ENCODE results near the gene SLC28A3.

The SLC28A3 gene

DNA sequence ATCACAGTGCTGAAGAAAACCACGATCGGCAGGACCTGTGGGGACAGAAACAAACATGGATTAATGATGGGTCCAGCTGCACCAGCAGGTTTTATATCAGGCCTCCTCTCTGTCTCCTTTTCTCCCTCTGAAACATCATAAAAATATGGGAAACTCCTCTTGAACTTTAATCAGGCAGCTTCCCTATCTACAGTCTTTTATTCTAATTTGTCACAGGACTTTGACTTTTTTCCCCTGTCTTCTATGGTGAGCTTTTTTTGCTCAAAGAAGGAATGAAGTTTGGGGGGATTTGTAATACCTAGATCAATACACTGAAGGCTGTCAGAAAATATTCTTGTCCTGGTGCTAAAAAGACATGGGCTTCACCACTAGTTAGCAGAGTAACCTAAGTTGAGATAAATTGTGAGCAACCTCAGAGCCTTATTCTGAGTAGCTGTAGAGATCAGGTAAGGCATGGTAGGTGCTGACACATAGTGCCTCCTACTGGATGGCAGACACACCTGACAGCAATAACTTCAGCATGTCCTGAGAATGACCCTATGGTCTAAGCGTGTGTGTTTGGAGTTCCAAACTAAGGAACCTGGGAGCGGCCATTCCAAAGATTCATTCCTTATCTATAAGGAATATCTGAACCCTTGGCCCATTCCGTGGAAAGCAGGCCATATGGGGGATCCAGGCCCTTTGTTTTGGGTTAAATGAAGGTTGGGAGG, 46.2 kb downstream of the SLC28A3 start:
- no peak for DNase-seq

- no peak for DNase-seq
These were observed 47.4 kb downstream of the SLC28A3 start for GRCh38 chr9:84293001-84293798.

GRCh38 chr9:84285381-84285780, 55.2 kb downstream of the SLC28A3 start:
- no peak for DNase-seq

DNA sequence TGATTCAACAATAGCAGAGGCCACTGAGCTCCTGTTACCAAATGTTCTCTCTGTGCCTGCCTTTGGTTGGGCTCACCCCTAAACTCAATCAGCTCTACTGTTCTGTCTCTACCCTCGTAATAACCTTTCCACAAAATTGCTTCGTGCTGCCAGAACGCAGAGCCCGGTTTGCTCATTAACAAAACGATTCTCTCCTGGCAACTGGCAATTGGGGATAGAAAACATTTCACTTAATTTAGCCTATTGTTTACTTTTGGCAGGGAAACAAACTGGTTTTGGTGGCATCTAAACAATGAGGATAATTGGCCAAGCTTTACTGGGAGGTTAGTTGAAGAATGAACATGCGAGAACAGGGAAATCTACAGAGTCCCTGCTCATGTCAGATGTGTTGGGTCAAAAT, 56.6 kb downstream of the SLC28A3 start:
- DNase-seq: peak; percentile 30

DNA sequence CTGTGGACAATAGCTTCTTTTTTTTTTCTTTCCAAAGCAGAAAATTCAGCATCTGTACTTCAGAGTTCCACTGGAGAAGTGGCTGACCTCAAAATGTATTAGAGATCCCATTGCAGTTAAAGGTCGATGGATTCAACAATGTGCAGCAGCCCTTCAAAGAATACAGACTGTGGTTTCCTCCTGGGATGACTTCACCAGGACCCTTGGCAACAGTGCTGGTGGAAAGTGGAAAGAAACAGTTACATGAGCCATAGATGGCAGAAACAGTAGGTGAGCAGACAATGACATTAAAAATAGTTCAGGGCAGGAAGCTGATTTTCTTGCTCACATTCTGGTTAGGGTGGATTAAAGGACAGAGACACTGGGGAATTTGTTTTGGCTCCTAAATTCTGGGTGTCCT, 62.4 kb downstream of the SLC28A3 start:
- no peak for DNase-seq

DNA sequence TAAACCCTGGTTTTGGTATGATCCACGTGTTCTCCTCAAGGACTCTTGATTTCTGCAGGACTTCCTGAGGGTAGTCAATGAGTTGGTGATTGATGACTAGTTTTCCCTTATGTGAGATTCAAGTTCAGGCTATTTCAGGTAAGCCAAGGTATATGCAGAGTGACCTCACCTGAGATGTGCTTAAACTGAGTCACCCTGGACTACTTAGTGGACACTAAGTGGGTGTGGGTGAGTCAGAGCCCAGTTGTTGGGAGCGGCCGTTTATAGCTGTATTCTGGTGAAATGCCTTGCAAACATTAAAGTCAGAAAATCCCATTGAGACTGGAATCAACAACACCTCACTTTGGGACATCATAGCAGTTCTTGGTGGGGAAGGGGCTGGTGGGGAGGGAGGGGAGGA, 62.9 kb downstream of the SLC28A3 start:
- DNase-seq: no peak

- DNase-seq: no peak
These were observed 63.8 kb downstream of the SLC28A3 start for GRCh38 chr9:84276741-84277140.

GRCh38 chr9:84271921-84272556, 68.5 kb downstream of the SLC28A3 start:
- no peak for DNase-seq

DNA sequence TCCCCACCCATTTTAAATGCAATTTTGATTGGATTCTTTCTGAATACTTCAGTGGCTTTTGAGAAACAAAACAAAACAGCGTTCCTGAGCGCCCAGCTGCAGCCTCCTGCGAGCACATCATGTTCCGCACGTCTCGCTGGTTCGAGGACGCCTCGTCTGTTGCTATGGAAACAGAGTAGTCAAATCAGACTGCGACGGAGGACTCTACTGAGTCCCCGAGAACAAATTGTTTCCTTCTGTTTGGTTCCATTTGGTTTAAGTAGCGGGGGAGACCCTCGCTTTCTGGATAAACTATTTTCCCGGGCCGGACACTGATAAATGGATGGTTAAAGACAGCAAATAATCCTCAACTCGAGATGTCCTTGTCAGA, 69.0 kb downstream of the SLC28A3 start:
- peak; percentile 87 for DNase-seq

GRCh38 chr9:84270847-84271530, 69.6 kb downstream of the SLC28A3 start:
- DNase-seq: no peak

DNA sequence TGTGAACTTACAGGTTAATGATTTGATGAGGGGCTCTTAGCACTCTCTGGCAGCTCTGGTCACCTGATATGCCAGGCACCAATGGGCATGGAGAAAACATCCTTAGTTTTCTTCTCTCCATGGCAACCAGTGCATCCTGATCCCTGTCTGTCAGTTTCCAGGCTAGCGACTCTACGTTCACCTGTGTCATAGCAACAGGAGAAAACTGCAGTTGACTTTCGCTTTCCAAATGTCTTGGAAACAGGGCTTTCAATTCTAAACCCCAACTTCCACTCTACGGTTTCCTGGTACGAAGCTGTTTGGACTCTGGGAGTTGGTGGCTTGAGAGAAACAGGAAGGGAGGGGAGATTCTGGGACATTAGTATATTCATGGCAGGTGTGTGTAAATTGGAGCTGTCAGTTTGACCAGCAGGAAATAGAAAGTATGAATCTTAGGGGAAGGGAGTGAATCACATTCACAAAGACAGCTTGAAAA, 74.4 kb downstream of the SLC28A3 start:
- DNase-seq: peak; percentile 82

DNA sequence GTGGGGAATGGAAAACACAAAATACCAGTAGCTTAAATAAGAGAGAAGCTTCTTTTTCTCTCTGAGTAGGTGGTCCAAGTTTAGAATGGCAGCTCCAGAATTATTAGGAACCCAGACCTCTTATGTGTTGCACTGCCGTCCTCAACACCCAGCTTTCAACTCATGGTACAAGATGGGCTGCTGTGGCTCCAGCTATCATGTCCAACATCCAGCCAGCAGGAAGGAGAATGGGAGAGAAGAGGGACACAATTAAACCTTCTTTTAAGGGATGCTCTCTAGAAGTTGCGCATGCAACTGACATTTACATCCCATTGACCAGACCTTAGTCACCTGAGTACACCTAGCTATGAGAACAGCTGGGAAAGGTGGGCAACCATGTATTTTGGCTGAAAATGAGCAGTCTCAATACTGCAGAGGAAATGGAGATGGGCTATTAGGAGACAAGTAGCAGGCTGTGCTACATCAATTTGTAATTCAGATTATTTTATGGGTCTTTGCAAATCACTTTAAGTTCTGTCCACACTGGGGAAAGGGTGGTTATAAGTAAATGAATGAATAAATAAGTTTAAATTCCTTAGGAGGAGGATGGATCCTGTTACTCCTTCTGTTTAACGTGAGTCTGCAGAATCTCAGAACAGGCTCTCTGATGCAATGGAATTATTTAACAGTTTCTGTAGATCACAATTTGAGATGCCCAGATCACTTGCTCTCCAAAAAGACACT, 76.1 kb downstream of the SLC28A3 start:
- no peak for DNase-seq

DNA sequence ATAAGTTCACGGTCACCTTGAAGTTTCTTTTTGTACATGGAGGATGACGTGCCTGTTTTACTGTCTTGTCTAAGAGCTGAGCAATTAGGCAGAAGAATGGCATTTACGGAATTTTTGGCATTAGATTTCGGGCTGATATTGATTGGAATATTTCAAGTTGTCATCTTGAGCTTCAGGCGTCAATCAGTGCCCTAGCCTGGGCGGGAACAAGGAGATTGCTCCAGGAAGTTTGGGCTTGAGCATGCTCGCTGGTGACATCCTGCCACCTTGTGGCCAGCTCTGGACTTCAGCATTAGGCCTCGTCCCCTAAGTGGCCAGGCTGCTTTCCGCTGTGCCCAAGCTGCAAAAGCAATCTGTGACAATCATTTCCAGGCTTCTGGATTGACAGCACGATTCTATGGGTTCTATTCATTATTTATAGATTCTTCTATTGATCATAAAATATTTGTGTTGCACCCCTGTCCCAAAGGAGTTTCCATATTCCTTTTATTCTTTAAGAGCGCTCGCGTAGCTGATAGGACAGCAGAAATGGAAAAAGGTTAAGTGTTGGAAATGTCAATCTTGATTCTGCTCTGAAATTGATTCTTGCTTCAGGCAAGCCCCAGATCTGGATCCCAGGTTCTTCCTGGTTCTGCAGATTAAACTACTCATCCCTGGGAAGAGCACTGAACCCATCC, 79.3 kb downstream of the SLC28A3 start:
- DNase-seq: peak; percentile 85

GRCh38 chr9:84258371-84258770, 82.2 kb downstream of the SLC28A3 start:
- no peak for DNase-seq

GRCh38 chr9:84255696-84256095, 84.9 kb downstream of the SLC28A3 start:
- no peak for DNase-seq

DNA sequence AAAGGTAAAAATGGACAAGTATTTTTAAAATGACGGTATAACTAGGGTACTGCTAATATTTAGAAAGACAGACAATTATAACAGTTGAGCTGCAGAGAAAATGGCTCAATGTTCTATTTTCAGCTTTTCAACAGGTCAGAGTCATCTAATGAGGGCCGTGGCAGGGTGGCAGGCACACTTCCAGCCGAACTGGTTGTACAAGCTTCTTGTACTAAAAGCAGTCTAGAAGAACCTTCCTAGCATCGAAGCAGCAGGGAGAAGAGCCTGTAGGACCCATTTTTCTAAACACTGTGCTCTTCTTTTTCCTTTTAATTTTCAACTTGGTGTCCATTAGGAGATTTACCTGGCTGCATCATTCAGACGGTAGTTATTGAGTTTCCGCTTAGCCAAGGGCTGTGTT, 85.6 kb downstream of the SLC28A3 start:
- no peak for DNase-seq

GRCh38 chr9:84251921-84252320, 88.6 kb downstream of the SLC28A3 start:
- no peak for DNase-seq

- no peak for DNase-seq
These were observed 98.7 kb downstream of the SLC28A3 start for GRCh38 chr9:84241817-84242373.

DNA sequence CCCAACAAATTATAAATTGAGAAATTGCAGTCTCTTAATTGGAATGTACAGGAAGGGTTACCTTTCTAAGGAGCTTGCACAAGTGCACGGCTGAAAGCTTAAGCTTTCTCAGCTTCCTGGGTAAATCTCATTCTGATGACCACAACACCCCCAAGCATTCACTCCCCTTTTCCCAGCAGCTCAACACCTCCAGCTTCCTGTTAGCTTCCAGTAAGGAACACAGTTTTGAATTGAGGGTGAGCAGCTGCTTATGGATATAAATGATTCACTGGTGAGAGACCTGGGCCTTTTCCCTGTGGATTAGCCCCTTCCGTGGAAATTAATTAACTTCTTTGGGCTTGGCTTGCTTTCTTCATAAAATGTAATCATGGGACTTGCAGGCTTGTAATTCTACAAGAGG, 101.2 kb downstream of the SLC28A3 start:
- DNase-seq: no peak

DNA sequence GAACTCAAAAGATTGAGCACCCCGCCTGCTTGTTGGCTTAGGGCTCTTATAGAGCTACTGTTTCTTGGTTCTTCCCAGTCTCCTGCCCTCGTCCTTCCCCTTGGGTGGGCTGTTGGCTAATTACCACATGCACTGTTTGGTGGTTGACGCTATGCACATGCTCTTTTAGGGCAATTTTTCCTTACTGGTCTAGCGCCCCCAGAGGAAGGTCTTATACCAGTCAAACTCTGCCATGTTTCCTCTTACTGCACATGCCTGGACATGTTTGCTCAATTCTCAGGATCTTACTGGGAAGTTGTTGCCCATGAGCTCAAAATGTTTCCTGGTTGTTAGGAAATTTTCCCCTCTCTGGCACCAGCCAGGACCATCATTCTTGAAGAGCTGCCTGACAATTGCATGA, 101.9 kb downstream of the SLC28A3 start:
- DNase-seq: no peak

- no peak for DNase-seq
These were observed 105.0 kb downstream of the SLC28A3 start for GRCh38 chr9:84235511-84235910.

Measured in NCI-H1436 (cell line).